Stomach (tissue), 4 donors: Measurements from ENCODE around the gene ERAL1.

Source experiments
- CTCF ChIP-seq, 7 experiments: fragments of 450-650 bp in 4 of 7; fragments of 200-600 bp in 3 of 7; sonication (generic) in 3 of 7; IDR thresholded peaks; one replicate each; pipeline ENCODE4 v1.5.1; 2016 to 2019; ENCODE audit warnings: antibody characterized with exemption in 7 of 7, control low read depth in 2 of 7, mild to moderate bottlenecking in 1 of 7
- EP300 ChIP-seq: sonication (generic); formaldehyde crosslinking; IDR thresholded peaks from one replicate; pipeline ENCODE4 v1.6.1; 2017; ENCODE audit warnings: antibody characterized with exemption
- POLR2A ChIP-seq, 4 donors: fragments of 450-650 bp; IDR thresholded peaks; one replicate each; pipeline ENCODE4 v1.6.1; 2016; ENCODE audit warnings: antibody characterized with exemption in 4 of 4, control low read depth in 2 of 4, mild to moderate bottlenecking in 1 of 4, moderate library complexity in 1 of 4
- POLR2AphosphoS5 ChIP-seq, 3 donors: sonication (generic); formaldehyde crosslinking; IDR thresholded peaks; one replicate each; pipeline ENCODE4 v1.6.1; 2016; ENCODE audit warnings: antibody characterized with exemption in 3 of 3

DNA sequence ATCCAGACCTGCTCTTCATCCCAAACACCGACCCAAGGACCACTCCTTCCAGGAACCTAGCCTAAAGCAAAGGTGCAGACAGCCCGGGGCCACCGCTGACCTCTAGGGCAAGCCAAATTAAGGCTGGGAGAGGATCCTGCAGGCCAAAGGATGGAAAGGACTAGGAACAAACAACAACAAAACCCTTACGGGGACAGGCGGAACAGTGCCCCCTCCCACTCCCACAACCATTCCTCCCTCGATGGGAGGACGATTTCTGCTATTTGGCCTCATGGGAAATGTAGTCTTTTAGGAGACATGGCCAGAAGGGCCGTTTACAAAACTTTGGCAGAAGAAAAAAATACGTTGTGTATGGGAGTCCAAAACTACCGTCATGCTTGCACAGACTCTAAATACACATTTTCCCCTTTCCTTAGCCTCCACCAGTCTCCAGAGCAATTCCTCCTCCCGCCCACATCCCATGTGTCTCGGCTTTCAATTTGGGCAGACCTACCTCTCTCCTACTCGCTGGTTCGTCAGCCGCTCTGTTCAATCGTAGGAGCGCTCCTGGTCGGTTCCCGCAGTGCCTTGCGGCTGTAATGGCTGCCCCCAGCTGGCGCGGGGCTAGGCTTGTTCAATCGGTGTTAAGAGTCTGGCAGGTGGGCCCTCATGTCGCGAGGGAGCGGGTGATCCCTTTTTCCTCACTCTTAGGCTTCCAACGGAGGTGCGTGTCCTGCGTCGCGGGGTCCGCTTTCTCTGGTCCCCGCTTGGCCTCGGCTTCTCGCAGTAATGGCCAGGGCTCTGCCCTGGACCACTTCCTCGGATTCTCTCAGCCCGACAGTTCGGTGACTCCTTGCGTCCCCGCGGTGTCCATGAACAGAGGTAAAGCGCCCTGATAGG is at the start of gene ERAL1:
- TF ChIP-seq POLR2AphosphoS5 (IDR thresholded peaks at IDR 0.05) (peak; percentile 47 to 92 (median 85)), CTCF (IDR thresholded peaks at IDR 0.05) (peak in 1 of 7 experiments; percentile 23), POLR2A (IDR thresholded peaks at IDR 0.05) (peak in 1 of 4 donors; percentile 27), EP300 (no peak)
